Measurements from ENCODE around the gene CHKB.

The CHKB gene

GRCh38 chr22:50571264-50572175, 11.1 kb downstream of the CHKB start:
- DNase-seq = no peak

DNA sequence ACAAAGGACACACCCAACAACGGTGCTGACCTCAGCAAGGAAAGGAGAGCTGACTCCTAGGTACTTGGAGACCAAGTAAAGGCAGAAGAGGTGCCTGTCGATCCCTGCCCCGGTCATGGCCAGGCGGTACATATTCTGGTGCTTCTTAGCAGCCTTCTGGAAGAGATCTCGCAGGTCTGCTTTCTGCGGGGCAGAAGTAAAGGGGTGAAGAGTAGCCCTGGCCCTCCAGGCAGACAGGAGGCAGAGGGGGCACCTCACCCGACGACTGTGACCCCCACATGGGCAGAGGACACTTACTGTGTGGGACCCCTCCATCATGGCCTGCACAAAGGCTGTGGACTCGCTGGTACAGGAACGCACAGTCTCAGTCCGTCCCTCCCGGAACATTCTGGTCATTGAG, 11.8 kb downstream of the CHKB start:
- DNase-seq = no peak

DNA sequence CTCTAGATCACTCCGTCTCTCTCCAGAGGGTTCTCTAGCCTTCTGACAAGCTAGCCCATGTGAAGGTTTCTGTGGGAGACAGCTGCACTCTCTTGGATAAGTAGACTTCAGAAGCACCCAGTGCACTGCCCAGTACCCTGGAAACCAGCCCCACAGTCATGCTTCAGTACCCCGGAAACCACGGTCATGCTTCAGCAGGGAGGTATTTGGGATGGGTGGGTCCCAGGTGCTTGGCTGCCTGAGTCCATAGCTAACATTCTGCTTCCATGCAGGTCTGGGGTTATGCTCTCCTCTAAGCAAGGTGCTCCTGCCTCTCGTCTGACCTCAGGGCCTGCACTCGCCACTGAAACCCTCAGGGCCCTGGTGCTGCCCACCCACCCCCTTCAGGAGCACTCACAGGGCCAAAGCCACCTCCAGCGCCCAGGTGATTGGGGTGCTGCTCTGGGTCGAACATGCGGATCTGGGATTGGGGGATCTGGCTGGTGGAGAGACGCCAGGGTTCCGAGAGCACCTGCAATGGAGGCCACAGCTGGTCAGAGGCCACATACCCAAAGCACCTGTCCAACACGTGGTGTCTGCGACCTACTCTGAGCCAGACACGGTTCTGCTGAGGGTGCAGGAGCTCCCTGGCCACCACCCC, 12.6 kb downstream of the CHKB start:
- DNase-seq = no peak

DNA sequence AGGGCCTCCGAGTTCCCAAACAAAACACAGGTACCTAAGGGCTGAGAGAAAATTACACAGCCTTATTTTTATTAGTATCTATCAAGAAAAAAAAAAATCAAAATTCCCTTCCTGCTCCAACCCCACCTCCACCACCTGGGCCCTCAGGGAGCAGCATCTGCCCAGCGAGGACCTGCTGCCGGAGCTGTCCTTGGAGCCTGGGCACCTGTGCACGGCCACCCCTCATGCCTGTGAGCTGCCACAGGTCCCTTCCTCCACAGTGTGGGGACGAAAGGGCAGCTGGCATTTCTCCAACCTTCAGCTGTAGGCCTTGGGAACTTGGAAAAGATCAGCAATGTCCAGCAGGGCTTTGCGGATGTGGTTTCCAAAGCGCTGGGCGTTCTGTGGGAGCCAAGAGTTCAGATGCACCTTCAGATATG, 13.6 kb downstream of the CHKB start:
- DNase-seq = no peak

DNA sequence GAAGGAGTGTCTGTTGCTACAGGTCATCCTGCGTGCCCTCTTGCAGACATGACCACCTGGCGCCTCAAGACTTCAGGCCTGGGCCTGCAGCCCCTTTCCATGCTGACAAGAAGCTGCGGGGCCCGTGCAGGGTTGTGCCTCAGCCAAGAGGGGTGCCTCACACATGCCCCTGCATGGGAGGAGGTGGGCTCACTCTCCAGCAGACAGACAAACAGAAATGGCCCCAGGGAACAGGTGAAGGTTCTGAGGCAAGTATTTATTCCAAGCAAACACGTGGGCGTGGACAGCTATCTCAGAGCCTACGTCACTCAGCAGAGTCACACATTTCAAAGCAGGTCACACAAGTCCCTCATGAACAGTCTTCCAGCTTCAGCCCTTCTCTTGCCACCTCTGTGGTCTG, 14.0 kb downstream of the CHKB start:
- DNase-seq = no peak

DNA sequence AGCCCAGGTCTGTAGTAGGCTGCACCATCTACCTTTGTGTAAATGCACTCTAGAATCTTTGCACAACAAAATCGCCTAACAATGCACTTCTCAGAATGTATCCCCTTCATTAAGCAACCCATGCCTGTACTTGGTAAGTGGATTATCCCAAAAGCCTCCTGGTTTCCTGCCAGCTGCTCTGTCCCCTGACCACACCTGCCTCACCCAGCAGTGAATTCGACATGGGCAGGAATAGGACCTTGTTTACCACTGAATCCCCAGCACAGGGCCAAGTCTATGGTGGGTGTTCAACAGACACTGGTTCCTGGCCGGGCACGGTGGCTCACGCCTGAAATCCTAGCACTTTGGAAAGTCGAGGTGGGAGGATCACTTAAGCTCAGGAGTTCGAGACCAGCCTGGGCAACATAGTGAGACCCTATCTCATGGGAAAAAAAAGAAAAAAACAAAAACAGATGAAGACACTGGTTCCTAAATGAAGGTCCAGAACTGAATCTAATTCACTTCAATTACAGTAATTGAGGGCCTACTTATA, 14.9 kb downstream of the CHKB start:
- DNase-seq = no peak

DNA sequence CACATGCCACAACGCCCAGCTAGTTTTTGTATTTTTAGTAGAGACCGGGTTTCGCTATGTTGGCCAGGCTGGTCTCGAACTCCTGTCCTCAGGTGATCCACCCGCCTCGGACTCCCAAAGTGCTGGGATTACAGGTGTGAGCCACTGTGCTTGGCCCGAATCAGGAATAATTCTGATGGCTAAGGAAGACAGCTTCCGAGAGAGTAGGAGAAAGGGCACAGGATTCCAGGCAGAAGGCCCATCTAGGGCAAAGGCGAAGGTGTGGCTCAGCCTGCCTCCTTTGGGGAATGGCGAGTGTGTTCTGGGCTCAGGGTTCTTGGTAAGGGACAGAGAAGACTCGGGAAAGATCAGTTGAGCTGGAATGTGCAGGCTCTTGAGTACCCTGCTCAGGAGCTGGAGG, 18.4 kb downstream of the CHKB start:
- DNase-seq = no peak

DNA sequence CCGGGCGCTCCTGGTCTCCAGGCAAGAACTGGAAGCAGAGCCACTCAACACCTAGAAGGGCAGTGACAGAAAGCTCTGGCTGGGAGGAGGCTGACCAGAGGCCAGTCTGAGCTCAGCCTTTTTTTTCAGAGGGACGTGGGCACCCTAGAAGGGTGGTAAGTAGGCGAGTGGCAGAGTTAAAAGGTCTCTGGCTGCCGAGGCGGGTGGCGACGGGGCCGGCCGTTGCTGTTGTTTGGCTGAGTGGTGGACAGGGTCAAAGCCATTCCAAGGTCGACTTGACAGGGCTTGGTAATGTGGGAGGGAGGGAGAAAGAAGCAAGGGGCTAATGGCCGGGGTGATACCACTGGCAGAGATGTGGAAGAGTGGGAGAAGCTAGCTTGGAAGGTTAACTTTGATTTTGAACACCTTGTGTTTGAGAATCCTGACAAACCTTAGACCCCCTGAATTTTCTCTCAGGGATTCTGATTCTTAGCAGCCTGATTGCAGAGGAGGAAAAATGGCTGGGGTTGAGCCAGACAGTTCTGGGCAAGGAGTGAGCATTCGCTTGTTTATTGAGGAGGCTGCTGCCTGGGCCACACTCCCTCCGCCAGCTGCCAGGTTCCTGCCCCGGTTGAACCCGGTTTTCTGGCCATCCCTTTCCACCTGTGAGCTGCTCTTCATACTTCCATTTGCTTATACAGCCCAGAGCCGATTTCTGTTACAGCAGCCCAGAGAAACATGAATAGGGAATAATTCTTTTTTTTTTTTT, 19.1 kb downstream of the CHKB start:
- DNase-seq = no peak

GRCh38 chr22:50562523-50563412, 19.9 kb downstream of the CHKB start, which contains the start of gene SYCE3:
SYCE3 (minus strand) TSS chr22:50562919; CDS start chr22:50556405, 6,514 bp downstream.
- DNase-seq = peak; percentile 87

GRCh38 chr22:50561401-50562358, 21.0 kb downstream of the CHKB start:
- no peak for DNase-seq

DNA sequence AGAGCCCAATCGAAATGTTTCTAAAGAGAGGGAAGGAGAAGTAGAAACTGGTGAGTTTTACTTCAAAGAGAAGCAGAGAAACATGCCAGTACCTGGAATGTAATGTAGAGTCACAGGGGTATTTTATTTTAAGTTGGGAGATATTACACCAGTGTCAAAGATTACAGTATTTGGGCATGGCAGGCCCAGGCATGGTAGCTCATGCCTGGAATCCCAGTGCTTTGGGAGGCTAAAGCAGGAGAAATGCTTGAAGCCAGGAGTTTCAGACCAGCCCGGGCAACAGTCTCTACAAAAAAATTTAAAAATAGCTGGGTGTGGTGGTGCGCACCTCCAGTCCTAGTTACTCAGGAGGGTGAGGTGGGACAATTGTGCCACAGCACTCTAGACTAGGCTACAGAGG, 22.6 kb downstream of the CHKB start:
- DNase-seq = no peak

- no peak for DNase-seq
Measured at GRCh38 chr22:50556703-50557102, 25.9 kb downstream of the CHKB start.

- DNase-seq = no peak
Measured at GRCh38 chr22:50553310-50553709, 29.3 kb downstream of the CHKB start.

DNA sequence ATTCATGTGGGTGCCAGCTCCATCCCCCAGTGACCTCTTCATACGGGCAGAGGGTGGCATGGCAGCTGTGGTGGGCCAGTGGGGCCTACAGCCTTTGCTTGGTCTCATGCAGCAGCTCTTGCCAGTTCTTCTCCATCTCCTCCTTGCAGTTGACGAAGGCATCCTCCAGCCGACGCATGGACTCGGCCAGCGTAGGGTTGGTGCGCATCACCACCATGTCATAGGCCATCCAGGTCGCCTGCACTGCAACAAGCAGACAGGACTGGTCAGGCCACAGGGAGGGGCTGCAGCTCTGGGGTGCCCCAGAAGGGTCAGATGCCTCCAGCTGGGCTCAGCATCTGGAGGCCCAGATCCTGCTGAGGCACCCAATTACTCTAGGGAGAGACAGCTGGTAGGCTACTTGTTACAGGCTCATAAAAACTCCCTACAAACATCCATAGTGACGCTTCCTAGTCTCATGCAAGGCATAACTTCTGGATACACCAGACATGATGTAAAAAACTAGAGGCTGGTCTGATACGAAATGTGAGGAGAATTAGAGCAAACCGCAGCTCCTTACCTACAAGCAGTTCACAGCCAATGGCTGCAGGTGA, 31.4 kb downstream of the CHKB start:
- no peak for DNase-seq

DNA sequence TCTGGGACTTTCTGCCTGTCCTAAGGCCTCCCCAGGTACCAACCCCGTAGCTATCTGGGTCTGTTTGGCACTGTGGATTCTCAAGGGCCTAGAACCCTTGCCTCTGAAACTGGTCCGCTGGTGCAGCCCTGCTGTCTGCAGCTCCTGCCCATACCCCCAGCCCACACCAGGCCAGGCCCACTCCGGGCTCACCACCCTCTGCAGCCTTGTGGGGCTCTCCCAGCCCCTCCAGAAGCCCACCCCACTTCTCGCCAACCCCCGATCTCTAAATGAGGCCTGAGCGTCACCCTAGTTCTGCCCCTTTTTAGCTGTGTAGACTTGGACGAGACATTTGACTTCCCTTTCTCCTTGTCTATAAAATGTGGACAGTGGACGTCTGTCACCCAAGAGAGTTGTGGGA, 32.3 kb downstream of the CHKB start:
- DNase-seq = no peak

DNA sequence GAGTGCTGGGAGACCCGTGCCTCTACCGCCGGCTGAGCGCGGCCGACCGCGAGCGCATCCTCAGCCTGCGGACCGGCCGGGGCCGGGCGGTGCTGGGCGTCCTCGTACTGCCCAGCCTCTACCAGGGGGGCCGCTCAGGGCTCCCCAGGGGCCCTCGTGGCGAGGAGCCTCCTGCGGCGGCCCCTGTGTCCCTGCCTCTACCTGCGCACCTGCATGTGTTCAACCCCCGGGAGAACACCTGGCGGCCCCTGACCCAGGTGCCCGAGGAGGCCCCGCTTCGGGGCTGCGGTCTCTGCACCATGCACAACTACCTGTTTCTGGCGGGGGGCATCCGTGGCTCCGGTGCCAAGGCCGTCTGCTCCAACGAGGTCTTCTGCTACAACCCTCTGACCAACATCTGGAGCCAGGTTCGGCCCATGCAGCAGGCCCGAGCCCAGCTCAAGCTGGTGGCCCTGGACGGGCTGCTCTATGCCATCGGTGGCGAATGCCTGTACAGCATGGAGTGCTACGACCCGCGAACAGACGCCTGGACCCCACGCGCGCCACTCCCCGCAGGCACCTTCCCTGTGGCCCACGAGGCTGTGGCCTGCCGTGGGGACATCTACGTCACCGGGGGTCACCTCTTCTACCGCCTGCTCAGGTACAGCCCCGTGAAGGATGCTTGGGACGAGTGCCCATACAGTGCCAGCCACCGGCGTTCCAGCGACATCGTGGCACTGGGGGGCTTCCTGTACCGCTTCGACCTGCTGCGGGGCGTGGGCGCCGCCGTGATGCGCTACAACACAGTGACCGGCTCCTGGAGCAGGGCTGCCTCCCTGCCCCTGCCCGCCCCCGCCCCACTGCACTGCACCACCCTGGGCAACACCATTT, 33.5 kb downstream of the CHKB start:
- DNase-seq = no peak

DNA sequence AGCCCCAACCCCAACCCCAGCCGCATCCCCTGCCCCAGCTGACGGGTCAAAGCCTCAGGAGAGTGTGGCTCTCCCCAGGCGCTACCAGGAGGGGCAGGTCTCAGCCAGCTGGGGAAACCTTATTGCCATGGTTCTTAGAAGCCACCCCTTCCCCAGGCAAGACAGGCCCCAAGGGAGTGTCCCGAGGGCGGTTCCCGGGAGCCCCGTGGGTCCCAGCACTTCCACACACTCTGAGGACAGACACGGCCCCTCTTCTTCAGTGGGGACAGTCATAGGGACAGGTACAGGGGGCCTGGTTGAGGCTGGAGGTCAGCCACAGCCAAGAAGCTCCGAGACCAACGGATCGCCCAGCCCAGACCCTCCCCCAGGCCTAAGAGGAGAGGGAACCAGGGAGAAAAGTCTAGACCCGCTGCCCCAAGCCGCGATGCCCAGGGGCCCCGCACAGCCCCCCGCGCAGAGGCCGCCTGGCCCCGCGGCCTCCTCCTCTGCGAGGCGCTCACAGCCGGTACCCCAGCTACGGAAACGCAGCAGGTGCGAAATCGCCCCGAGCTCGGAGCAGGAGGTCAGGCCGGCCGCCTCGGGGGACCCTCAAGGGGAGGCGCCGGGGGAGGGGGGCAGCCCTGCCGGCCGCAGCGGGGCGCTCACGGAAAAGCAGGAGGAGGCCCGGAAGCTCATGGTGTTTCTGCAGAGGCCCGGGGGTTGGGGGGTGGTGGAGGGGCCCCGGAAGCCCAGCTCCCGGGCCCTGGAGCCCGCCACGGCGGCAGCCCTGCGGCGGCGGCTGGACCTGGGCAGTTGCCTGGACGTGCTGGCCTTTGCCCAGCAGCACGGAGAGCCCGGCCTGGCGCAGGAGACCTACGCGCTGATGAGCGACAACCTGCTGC, 34.4 kb downstream of the CHKB start:
- no peak for DNase-seq

GRCh38 chr22:50547263-50547985, 35.2 kb downstream of the CHKB start:
- no peak for DNase-seq

Data from NCI-H510A treated with DMSO at 0.1 percent for 48 hours (cell line).